Measurements from ENCODE around the gene IL17B. TPM values are rescaled to one million over a fixed set of nuclear protein-coding genes. Genes with fewer than 3 reads are reported as not detected.
"Not testable (repeated sequence)": the region's sequence is repeated elsewhere in the genome, so short reads cannot be mapped to it uniquely, and the experiment has no call there.

IL17B gene
- total RNA-seq, 1 donor from 2014 or later: not detected

DNA sequence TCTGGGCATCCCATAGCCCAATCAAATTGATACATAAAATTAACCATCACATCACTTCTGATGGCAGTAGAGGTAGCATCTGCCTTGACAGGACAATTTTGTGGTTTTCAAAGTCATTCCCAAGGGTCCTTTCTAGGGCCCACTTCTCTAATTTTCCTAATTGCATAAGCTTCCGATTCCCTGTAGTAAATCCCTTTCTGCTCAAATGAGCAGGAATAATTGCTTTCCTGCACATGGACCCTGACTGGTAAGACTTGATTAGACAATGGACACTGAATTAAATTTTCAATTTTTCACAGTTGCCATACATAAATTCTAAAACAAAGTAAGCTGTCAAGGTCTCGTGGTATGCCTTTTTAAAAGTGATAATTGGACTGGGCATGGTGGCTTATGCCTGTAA is 22.0 kb upstream of the IL17B start:
- no peak for TF ChIP-seq CTCF (conservative IDR thresholded peaks at IDR 0.05)
- H3K4me1 Mint-ChIP-seq: peaks cover 41% of the 10 kb centered on the region
- H3K36me3 Mint-ChIP-seq (ENCODE audit: low read depth): no peaks in the 10 kb centered on the region
- H3K9me3 Mint-ChIP-seq: no peaks in the 10 kb centered on the region
- no peak for DNase-seq (ENCODE audit: low read depth, low spot score)
- H3K4me3 Mint-ChIP-seq: no peak overlapping the region
- H3K27ac Mint-ChIP-seq (ENCODE audit: unreplicated experiment): no peak overlapping the region
- H3K27me3 Mint-ChIP-seq (ENCODE audit: low read depth): no peaks in the 10 kb centered on the region

DNA sequence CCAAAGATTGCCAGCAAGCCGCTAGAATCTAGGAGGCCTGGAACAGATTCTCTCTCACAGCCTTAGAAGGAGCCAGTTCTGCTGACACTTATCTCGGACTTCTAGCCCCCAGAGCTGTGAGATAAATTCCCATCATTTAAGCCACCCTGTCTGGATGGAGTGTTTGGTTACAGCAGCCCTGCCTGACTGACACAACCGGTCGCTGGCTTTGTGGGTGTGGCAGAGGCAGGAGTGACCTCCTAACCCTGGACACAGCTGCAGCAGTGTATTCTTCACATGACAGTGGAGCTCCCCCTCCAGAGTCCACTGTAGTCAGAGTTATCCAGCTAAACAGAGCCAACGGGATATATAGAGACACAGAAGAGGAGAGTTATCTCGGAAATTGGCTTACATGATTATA is 21.2 kb upstream of the IL17B start:
- no peaks in the 10 kb centered on the region for H3K9me3 Mint-ChIP-seq
- H3K27ac Mint-ChIP-seq (ENCODE audit: unreplicated experiment): no peak overlapping the region
- H3K36me3 Mint-ChIP-seq (ENCODE audit: low read depth): no peaks in the 10 kb centered on the region
- H3K4me3 Mint-ChIP-seq: no peak overlapping the region
- peaks cover 35% of the 10 kb centered on the region for H3K4me1 Mint-ChIP-seq
- no peaks in the 10 kb centered on the region for H3K27me3 Mint-ChIP-seq (ENCODE audit: low read depth)
- DNase-seq (ENCODE audit: low read depth, low spot score): no peak
- no peak for TF ChIP-seq CTCF (conservative IDR thresholded peaks at IDR 0.05)

GRCh38 chr5:149399775-149400174 is 20.7 kb upstream of the IL17B start:
- Mint-ChIP-seq H3K9me3 (no peaks in the 10 kb centered on the region), H3K27ac (ENCODE audit: unreplicated experiment) (no peak overlapping the region), H3K4me1 (peaks cover 32% of the 10 kb centered on the region), H3K36me3 (ENCODE audit: low read depth) (no peaks in the 10 kb centered on the region), H3K27me3 (ENCODE audit: low read depth) (no peaks in the 10 kb centered on the region), H3K4me3 (no peak overlapping the region)
- TF ChIP-seq CTCF (conservative IDR thresholded peaks at IDR 0.05): no peak
- DNase-seq (ENCODE audit: low read depth, low spot score): no peak

DNA sequence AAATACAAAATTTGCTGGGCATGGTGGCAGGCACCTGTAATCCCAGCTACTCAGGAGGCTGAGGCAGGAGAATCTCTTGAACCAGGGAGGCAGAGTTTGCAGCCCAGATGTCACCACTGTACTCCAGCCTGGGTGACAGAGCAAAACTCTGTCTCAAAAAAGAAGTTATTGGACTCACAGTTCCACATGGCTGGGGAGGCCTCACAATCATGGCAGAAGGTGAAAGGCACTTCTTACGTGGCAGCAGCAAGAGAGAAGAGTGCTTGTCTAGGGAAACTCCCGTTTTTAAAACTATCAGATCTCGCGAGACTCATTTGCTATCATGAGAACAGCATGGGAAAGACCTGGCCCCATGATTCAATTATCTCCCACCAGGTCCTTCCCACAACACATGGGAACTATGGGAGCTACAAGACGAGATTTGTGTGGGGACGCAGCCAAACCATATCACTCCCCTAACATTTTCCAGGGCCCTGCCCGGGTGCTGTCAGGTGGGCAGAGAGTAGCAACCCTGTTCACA is 19.7 kb upstream of the IL17B start:
- not testable (repeated sequence) for H3K4me3 Mint-ChIP-seq; H3K36me3 Mint-ChIP-seq (ENCODE audit: low read depth); H3K9me3 Mint-ChIP-seq; DNase-seq (ENCODE audit: low read depth, low spot score); H3K27ac Mint-ChIP-seq (ENCODE audit: unreplicated experiment); H3K27me3 Mint-ChIP-seq (ENCODE audit: low read depth)
- H3K4me1 Mint-ChIP-seq: peaks cover 23% of the 10 kb centered on the region

- DNase-seq (ENCODE audit: low read depth, low spot score): no peak
- peaks cover 23% of the 10 kb centered on the region for H3K4me1 Mint-ChIP-seq
- no peaks in the 10 kb centered on the region for H3K9me3 Mint-ChIP-seq
- H3K36me3 Mint-ChIP-seq (ENCODE audit: low read depth): no peaks in the 10 kb centered on the region
- H3K4me3 Mint-ChIP-seq: no peak overlapping the region
- H3K27ac Mint-ChIP-seq (ENCODE audit: unreplicated experiment): no peak overlapping the region
- no peak for TF ChIP-seq CTCF (conservative IDR thresholded peaks at IDR 0.05)
- H3K27me3 Mint-ChIP-seq (ENCODE audit: low read depth): no peaks in the 10 kb centered on the region
Observed at GRCh38 chr5:149397530-149397929, 18.4 kb upstream of the IL17B start.

GRCh38 chr5:149394996-149395395 is 15.9 kb upstream of the IL17B start:
- H3K36me3 Mint-ChIP-seq (ENCODE audit: low read depth); DNase-seq (ENCODE audit: low read depth, low spot score); H3K4me3 Mint-ChIP-seq; H3K9me3 Mint-ChIP-seq; H3K4me1 Mint-ChIP-seq; H3K27me3 Mint-ChIP-seq (ENCODE audit: low read depth): not testable (repeated sequence)
- peak overlapping the region; percentile 45 for H3K27ac Mint-ChIP-seq (ENCODE audit: unreplicated experiment)

- H3K27ac Mint-ChIP-seq (ENCODE audit: unreplicated experiment): no peak overlapping the region
- TF ChIP-seq CTCF (conservative IDR thresholded peaks at IDR 0.05): no peak
- no peak overlapping the region for H3K4me3 Mint-ChIP-seq
- no peaks in the 10 kb centered on the region for H3K27me3 Mint-ChIP-seq (ENCODE audit: low read depth)
- no peaks in the 10 kb centered on the region for H3K9me3 Mint-ChIP-seq
- peaks cover 8% of the 10 kb centered on the region for H3K4me1 Mint-ChIP-seq
- DNase-seq (ENCODE audit: low read depth, low spot score): no peak
- no peaks in the 10 kb centered on the region for H3K36me3 Mint-ChIP-seq (ENCODE audit: low read depth)
Observed at GRCh38 chr5:149392718-149393117, 13.6 kb upstream of the IL17B start.

Data from neural crest cell (in vitro differentiated cells).